ENCODE measurements around the gene SVIL.
"Not testable (repeated sequence)": the region's sequence is repeated elsewhere in the genome, so short reads cannot be mapped to it uniquely, and the experiment has no call there.

DNA sequence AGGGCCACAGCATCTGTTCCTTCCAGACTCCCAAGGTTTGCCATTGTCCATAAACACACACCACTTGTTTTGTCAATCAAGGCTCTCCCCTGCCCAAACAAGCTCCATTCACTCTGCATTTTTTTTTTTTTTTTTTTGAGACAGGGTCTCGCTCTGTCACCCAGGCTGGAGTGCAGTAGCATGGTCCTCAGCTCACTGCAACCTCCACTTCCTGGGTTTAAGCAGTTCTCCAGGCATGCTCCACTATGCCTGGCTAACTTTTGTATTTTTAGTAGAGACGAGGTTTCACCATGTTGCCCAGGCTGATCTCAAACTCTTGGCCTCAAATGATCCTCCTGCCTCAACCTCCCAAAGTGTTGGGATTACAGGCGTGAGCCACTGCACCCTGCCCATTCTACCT, 24.4 kb downstream of the SVIL start:
- TF ChIP-seq, protein P1, sequence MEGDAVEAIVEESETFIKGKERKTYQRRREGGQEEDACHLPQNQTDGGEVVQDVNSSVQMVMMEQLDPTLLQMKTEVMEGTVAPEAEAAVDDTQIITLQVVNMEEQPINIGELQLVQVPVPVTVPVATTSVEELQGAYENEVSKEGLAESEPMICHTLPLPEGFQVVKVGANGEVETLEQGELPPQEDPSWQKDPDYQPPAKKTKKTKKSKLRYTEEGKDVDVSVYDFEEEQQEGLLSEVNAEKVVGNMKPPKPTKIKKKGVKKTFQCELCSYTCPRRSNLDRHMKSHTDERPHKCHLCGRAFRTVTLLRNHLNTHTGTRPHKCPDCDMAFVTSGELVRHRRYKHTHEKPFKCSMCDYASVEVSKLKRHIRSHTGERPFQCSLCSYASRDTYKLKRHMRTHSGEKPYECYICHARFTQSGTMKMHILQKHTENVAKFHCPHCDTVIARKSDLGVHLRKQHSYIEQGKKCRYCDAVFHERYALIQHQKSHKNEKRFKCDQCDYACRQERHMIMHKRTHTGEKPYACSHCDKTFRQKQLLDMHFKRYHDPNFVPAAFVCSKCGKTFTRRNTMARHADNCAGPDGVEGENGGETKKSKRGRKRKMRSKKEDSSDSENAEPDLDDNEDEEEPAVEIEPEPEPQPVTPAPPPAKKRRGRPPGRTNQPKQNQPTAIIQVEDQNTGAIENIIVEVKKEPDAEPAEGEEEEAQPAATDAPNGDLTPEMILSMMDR (conservative IDR thresholded peaks at IDR 0.05; ENCODE audit: low read length) = not testable (repeated sequence)
- TF ChIP-seq EZH2phosphoT487 (IDR thresholded peaks at IDR 0.05; ENCODE audit: borderline replicate concordance, low read depth, low read length) = not testable (repeated sequence)
